Left lobe of liver (tissue), 2 donors: ENCODE measurements around the gene LAMA4. TPM values are rescaled to one million over a fixed set of nuclear protein-coding genes. Genes with fewer than 3 reads are reported as not detected.

Experiments
- ATAC-seq: fragments of 200-7000 bp; cut with Tn5 transposase; one replicate; pipeline ENCODE4 v1.9.1; 2020; ENCODE audit warnings: mild to moderate bottlenecking, moderate library complexity
- DNase-seq: peaks from one replicate; pipeline ENCODE4 v3.0.0-alpha.2; 2020; ENCODE audit warnings: low spot score
- total RNA-seq: library from RNA; stranded (reverse); gene quantifications from one replicate; pipeline ENCODE4 v1.2.1, GENCODE V29; 2021
- donor health status: DM: no; HTN: no; CAD: no; lungs with moderate emphysema.
- donor health status: DM: no; HTN: yes; CAD: no.

Gene LAMA4
- total RNA-seq, 1 donor from 2014 or later = 2.8 TPM

DNA sequence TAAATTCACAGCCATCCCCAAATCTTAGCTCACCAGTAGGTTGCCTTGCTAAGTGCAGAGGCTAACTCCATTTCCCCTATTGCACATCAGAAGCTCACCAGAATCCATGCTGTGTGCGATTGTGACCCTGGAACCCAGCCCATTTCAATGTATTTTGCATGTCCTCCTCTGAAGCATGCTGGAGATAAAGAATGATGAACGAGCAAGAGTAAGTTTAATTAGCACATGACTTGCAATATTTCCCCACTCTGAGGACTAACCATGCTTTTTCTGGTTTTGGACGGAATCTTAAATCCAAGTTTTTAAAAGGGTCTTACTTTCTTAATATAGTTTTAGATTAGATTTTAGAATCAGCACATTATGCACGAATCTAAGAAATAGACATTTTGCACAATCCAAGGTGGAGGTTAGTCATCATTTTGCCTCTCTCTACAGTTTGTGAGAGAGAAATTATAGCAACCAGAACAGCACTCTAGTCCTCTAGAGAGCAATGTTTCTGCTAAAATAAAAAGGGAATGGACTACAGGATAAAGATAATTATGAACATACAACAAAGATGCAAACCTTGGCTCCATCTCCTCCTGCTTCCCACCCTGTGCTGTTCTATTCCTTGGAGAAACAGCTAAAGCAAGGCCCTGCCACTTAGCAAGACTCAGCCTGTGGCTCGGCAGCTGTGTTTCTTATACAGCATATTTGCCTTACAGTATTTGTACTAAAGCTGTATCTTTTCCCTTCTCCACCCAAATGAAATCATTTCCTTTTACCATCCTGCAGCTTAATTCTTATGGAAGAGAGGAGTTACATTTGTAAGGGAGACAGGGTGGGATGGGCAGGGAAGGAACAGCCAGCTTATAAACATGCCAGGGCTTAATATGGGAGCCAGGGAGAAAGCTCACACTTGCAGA, 24.9 kb upstream of the LAMA4 start:
- ATAC-seq (no peak), DNase-seq (no peak)

DNA sequence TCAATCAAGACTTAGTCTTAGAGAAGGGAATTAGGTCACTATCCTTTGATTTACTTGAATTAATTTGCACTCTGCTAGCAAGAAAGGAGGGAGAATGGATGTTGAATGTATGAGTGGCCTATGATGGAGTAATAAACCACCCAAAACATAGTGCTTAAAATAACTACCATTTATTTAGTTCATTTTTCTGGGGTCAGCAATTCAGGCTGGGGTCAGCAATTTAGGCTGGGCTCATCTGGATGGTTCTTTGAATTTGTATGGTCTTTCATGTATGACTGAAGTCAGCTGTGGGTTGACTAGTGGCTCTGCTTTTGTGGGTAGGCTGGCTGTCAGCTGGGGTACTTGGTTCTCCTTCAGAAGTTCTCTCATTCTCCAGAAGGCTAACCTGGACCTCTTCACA, 21.0 kb upstream of the LAMA4 start:
- ATAC-seq = no peak
- no peak for DNase-seq

DNA sequence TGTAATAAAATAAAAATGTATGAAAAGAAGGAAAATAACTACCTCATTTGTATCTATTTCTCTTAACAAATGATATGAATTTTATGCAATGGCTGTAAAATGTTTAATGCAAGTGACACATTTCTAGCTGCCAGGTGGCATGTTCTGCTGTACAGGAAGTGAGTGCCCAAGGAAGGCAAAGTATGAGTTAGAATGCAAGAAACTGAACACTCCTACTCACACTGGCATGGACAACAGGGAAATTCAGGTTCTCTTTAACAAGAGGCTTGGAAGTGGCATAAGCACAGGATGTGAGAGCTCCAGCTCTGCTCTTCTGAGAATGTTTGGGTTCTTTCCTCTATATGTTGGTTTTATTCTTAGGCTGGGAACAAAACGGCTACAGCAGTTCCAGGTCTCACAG, 20.4 kb upstream of the LAMA4 start:
- DNase-seq = no peak

DNA sequence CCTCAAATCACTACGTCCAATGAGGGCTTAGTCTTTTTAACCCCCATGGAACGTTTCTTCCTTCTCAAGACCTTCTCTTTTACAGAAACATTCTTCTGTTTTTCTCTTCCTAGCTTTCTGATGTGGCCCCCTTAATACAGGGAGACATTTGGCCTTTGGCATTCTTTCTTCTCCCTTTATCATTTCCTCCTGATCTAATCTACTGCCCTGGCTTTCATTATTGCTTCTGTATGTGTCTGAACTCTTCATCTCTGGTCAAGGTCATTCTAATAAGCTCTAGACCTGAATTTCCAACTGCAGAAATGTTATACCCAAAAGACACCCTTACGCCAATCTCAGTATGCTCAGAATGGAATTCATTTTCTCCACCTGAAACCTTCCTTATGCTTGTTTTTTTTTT, 18.4 kb upstream of the LAMA4 start:
- ATAC-seq (no peak), DNase-seq (no peak)

More for the DNA sequence above, 20.4 kb upstream of the LAMA4 start:
- no peak for ATAC-seq

DNA sequence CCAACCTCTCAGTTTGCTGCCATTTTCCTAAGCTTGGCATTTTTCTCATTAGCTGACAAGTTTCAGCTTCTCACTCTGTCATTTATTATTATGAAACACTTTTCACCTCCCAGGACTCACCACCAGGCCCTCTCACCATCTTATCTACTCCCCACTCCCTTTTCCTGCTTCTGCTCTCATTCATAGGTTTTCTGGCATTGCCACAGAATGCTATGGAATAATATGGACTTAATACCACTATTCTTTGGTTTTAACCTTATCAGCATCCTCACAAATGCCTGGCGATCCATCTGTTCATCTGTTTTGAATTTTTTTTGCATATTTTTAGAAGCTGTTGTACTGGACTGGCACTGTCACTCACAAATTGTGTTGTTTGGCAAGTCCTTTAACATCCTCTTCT, 16.4 kb upstream of the LAMA4 start:
- ATAC-seq (no peak), DNase-seq (no peak)

DNA sequence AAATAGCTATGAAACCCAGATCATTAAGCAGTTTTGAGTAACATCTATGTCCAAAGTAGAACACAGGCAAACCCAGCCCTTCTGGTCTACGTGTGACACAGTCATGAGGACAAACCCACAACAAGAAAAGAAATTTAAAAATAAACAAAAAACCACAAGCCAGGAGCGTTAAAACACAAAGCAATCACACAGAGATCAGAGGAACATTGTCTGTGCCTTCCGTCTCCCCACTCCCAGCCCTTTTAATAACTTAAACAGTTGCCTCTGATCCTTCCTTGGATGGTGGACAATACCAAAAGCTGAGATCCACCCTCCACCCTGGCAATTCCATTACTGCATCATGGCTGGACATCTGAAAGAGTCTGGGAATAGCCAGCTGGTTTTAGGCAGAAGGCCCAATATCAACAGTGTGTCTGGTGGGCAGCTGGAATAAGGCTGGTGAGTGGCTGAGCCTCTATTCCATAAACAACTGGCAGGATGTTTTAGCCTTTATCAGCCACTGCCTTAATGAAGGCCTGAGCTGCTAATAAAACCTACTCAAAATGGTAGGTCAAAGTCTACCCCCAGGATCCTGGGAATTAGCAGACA, 15.7 kb upstream of the LAMA4 start:
- DNase-seq = no peak
- no peak for ATAC-seq

DNA sequence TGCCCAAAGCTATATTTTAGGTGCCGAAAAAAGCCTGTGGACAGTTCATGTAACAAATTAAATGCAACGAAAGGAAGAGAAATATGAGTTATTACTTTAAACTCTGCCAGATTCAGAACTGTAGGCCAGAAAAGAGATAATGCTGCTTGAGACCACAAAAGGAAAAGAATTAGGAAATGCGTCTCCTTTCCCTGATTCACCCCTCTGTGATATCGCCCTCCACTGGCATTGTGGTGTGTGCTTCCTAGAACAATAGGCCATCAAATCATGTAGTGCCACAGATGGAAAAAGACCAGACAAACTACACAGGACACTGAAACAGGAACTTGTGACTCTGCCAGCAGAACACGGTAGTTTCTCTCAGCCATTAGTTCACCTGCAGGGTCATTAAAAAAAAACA, 14.7 kb upstream of the LAMA4 start:
- DNase-seq (no peak), ATAC-seq (peak; percentile 55)

DNA sequence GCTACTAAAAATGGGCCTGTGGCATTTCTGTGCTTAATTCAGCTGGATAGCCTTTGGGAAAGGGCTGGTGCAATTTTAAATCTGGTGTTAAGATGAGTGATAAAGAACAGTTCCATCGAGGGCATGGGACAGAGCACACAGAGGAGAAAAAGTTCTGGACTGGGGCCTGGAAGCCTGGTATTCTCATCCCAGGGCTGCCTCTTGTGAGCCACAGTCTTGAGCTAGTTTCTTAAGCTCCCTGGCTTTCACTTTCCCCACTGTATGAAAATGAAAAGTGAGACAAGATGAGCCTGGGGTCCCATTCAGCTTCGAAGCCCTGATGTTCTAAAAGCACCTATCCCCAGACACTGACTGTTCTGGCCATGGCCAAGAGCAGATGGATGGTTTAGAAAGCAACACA, 14.3 kb upstream of the LAMA4 start:
- ATAC-seq = no peak

DNA sequence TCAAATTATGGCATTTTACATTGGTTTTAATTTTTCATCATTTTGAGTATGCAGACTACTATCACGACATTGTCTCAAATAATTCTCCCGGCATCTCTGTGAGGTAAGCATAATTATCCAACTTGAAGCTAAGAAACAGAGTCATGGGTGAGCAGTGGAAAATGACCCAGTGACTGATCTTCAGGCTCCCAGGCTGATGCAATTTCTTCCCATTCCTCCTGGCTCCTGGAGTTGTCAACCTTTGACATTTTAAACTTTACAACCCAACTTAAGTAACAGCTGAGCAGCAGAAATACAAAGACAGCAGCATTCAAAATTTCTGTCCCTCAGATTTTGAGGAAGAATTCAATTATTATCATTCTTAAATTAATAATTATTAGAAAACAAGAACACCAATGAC, 13.7 kb upstream of the LAMA4 start:
- ATAC-seq (no peak), DNase-seq (no peak)

More for the DNA sequence above, 14.3 kb upstream of the LAMA4 start:
- no peak for DNase-seq

DNA sequence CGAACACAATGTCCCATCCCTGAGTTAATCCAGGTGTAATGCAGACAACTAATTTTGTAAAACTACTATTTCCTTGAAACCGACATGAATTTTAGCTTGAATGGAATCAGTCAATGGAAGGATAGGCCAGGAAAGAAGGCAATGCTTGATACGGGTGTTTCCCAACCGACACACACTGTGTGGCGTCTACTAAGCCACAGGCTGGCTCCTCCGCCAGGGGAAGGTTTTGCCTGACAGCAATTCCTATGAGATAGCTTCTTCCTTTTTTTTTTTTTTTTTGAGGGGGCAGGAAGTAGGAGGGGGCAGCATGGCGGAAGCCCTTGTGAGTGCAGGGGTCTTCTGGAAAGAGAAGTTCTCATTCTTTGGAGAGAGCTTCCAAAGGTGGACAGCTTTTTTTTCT, 12.0 kb upstream of the LAMA4 start:
- ATAC-seq = peak; percentile 17
- DNase-seq = no peak

DNA sequence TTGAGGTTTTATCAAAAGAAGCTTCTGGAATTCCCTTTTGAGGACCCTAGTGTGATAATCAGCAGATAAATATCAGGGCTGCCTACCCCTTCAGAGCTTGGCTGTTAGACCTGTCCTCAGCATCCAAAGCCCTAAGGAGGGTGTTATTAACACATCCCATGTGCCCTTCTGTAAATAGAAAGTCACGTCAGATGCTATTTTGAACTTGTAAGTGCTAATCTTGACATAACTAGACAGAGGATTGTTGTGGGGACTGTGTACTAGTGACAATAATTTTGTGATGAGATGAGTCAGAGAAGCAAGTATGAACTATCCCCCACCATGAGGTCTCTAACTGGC, 4.9 kb upstream of the LAMA4 start:
- ATAC-seq = no peak
- no peak for DNase-seq

DNA sequence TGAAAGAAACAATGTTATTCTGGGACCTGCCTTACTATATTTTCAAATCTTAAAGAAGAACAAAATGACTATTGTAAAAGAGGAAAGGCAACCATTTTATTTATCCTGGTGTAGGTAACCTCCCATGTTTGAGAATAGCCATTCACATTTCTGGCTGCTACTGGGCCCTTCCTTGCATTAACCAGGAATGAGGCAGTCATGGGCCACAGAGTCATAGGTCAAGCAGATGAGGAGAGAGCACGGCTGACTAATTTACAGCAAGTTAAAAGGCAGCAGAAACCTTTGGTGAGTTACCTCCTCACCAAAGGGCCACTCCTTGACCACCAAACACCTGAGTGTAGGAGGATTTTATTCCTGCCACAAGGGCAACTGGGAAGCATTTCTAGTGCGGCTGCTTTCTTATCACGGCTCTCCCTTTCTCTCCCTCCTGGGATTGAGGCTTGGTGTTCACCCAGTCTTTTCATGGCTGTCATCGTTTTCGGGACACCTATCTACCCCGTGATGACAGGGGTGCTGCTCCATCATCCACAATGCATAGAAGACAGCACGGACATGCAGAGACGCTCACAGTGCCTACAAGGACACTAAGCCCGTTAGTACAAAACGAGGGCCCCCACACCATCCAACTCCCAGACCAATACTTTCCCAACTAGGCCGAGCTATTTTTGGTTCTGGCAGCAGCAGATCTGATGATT, 4.4 kb upstream of the LAMA4 start:
- ATAC-seq (no peak), DNase-seq (no peak)

DNA sequence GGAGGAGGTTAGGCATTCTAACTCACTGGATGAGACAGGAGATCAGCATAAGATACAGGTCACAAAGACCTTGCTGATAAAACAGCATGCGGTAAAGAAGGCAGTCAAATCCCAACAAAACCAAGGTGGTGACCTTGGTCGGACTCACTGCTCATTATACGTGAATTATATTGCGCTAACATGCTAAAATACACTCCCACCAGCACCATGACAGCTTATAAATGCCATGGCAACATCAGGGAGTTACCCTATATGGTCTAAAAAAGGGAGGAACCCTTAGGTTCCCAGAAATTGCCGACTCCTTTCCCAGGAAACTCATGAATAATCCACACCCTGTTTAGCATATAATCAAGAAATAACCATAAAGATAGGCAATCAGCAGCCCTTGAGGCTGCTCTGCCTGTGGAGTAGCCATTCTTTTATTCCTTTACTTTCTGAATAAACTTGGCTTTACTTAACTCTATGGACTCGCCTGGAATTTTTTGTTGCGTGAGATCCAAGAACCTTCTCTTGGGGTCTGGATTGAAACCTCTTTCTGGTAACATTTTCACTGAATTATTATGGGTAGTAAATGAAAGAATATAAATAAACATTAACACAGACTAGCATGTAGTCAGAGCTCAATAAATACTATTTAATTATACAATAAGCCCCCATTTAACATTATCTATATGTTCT, 3.0 kb upstream of the LAMA4 start:
- no peak for DNase-seq
- no peak for ATAC-seq

DNA sequence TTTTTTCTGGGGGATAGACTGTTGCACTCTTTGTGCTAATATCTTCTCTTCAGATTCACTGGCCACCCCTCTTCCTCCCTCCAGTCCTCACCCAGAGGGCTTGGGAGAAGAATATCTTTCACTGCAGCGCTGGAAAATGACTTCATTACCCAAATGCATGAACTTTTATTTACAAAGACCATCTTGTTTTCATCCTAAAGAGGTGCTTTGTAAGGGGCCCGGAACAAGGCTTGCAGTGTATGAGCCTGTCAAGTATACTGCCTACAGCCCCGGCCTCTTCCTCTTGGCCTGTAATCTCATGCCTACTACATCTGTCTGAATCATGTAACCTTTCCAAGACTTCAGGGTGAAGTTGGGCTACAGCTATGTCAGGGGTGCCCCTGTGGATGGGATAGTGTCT, 554 bp upstream of the LAMA4 start:
- ATAC-seq (no peak), DNase-seq (no peak)

DNA sequence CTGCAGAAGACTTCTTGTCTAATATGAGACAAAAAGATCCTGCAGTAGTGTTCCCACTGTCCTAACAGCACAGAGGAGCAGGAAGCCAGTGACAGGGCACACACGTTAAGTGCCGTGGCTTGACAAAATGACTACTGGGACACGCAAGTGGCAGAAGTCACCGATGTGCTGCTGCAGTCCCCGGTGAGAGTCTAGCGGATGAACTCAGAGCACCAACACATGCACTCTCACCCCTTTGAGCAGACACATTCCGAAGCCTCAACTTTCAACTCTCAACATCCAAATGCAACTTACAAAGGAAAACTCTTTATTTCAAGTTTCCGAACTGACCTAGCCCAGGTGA, 898 bp downstream of the LAMA4 start:
- ATAC-seq (peak; percentile 71), DNase-seq (no peak)

DNA sequence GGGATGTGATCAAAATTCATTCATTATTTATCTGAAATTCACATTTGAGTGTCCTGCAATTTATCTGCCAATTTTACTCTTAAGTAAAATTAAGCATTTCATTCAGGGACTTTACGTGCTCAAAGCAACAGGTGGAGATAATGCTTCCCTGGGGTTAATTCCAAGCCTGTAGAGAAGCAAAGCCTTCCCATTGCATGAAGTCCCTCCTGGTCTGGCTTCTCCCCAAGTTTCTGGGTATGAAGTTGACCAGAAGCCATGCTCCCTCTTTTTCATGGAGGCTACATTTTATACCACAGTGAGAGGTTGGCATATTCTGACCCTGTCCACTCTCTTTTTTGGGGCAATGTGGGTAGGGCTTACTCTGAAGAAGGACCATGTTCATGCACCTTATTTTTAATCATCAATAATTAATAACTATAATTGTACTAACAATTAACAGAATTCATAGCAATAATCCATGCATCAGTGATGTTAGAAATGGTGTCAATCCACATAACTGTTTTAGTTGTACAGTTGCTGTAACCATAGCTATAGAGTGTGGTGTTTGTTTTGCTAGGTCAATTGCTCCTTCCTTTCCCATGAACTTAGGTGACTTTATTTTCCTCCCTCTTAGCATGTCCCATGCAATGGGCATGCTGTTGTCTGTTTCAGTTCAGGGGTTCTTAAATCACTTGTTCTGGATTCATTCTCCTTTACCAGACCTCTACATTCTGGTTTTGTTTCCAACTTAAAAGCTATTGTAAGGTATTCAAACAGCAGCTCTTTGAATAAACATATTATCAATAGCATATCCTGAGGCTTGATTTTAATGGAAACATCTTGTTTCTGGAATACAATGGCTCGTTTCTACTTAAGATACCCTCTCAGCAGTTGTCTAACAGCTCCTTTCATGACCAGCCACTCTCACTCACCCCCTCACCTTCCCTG, 1.5 kb downstream of the LAMA4 start:
- ATAC-seq (no peak), DNase-seq (no peak)

DNA sequence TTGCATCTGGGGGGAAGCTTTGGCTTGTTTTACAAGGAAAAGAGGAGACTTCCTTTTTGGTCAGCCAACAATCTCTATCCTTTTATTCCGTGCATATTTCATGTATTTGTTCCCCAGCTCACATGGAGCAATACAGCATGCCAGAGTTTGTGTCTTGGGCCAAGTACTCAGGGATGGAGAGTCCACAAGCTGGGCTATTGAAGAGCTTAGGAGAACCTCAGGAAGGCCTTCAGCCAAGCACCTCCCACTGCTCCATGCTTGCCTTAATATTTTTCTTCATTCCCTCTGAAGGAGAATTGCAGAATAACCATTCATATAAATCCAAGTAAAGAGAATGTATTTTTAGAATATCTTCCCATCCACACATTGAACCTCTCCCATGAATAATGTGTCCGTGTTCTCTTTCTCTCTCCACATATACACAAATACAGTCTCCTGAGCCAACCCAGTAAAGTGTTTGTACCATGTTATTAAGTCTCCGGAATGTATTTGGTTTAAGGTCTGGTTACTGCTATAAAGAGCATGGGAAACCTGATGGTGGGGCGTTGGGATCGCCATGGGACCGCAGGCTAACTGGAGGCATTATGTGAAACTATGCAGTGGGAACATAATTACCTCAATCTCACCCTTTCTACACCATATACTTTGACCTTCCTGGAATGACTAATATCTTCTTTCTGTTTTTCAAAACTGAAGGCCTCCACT, 3.0 kb downstream of the LAMA4 start:
- ATAC-seq (no peak), DNase-seq (no peak)

DNA sequence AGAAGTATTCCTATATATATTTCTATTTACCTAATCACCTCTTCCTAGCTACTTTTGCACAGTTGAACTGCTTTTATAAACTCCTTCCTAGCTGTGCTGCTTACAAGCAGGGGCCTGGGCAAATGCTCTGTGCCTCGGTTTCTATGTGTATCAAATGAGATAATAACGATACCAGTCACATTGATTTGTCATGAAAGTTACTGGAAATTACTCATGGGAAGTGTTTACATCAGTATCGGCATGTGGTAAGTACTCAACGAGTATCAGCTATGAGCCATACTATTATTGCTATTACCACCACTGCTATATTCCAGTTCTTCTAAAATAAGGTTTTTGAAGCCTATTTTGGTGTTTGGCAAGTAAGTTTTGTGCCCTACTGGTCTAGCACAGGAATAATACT, 4.9 kb downstream of the LAMA4 start:
- no peak for ATAC-seq
- no peak for DNase-seq

DNA sequence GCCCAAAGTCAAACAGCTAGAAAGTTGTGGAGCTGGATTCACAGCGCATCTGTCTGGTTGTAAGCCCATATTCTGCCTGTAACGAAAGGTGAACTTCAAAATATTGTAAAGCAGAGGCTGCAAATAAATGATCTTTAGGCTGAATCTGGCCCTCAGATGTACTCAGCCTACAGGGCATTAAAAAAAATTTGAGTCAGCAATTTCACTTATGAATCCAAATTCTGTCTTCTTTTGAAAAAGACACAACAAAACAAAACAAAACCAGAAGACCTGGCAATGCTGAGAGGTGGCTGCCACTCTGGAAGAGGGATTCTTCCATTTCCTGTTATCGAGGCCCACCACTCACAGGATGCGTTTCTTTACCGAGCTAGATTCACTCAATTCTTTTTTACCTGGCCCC, 7.1 kb downstream of the LAMA4 start:
- DNase-seq = no peak
- no peak for ATAC-seq
